ENCODE results near the gene C1orf174. TPM values are rescaled to one million over a fixed set of nuclear protein-coding genes. Genes with fewer than 3 reads are reported as not detected.

The C1orf174 gene
- total RNA-seq, 1 donor from 2014 or later = 25.8 TPM

GRCh38 chr1:3850857-3851256, 49.2 kb downstream of the C1orf174 start:
- DNase-seq (ENCODE audit: low spot score in 2 of 2, unreplicated experiment in 2 of 2) = no peak
- peaks cover 6% of the 10 kb centered on the region for H3K4me1 Mint-ChIP-seq
- no peak overlapping the region for H3K4me3 Mint-ChIP-seq
- no peak for TF ChIP-seq CTCF (IDR thresholded peaks at IDR 0.05; ENCODE audit: unreplicated experiment)
- no peaks in the 10 kb centered on the region for H3K27me3 Mint-ChIP-seq (ENCODE audit: low read depth)
- H3K27ac Mint-ChIP-seq = no peak overlapping the region
- peaks cover 16% of the 10 kb centered on the region for H3K36me3 Mint-ChIP-seq
- H3K9me3 Mint-ChIP-seq = no peaks in the 10 kb centered on the region

GRCh38 chr1:3847081-3847480, 53.0 kb downstream of the C1orf174 start:
- Mint-ChIP-seq H3K4me1 (no peaks in the 10 kb centered on the region), H3K27me3 (ENCODE audit: low read depth) (no peaks in the 10 kb centered on the region), H3K36me3 (peaks cover 27% of the 10 kb centered on the region), H3K4me3 (no peak overlapping the region), H3K9me3 (no peaks in the 10 kb centered on the region), H3K27ac (no peak overlapping the region)
- no peak for DNase-seq (ENCODE audit: low spot score in 2 of 2, unreplicated experiment in 2 of 2)
- TF ChIP-seq CTCF (IDR thresholded peaks at IDR 0.05; ENCODE audit: unreplicated experiment) = no peak

GRCh38 chr1:3846541-3846940, 53.5 kb downstream of the C1orf174 start:
- no peak overlapping the region for H3K27ac Mint-ChIP-seq
- H3K4me1 Mint-ChIP-seq = no peaks in the 10 kb centered on the region
- H3K36me3 Mint-ChIP-seq = peaks cover 30% of the 10 kb centered on the region

GRCh38 chr1:3842912-3843311, 57.2 kb downstream of the C1orf174 start:
- H3K9me3 Mint-ChIP-seq = no peaks in the 10 kb centered on the region
- no peak overlapping the region for H3K4me3 Mint-ChIP-seq
- TF ChIP-seq CTCF (IDR thresholded peaks at IDR 0.05; ENCODE audit: unreplicated experiment) = no peak
- H3K27me3 Mint-ChIP-seq (ENCODE audit: low read depth) = no peaks in the 10 kb centered on the region
- H3K4me1 Mint-ChIP-seq = no peaks in the 10 kb centered on the region
- DNase-seq (ENCODE audit: low spot score in 2 of 2, unreplicated experiment in 2 of 2) = no peak
- no peak overlapping the region for H3K27ac Mint-ChIP-seq
- peaks cover 44% of the 10 kb centered on the region for H3K36me3 Mint-ChIP-seq

More at GRCh38 chr1:3846541-3846940, 53.5 kb downstream of the C1orf174 start:
- H3K27me3 Mint-ChIP-seq (ENCODE audit: low read depth) = no peaks in the 10 kb centered on the region
- no peaks in the 10 kb centered on the region for H3K9me3 Mint-ChIP-seq
- no peak for TF ChIP-seq CTCF (IDR thresholded peaks at IDR 0.05; ENCODE audit: unreplicated experiment)
- no peak for DNase-seq (ENCODE audit: low spot score in 2 of 2, unreplicated experiment in 2 of 2)
- no peak overlapping the region for H3K4me3 Mint-ChIP-seq

- Mint-ChIP-seq H3K36me3 (peaks cover 51% of the 10 kb centered on the region), H3K27ac (no peak overlapping the region), H3K4me3 (no peak overlapping the region), H3K27me3 (ENCODE audit: low read depth) (no peaks in the 10 kb centered on the region), H3K9me3 (peaks cover 6% of the 10 kb centered on the region), H3K4me1 (no peaks in the 10 kb centered on the region)
- TF ChIP-seq CTCF (IDR thresholded peaks at IDR 0.05; ENCODE audit: unreplicated experiment) = no peak
- no peak for DNase-seq (ENCODE audit: low spot score in 2 of 2, unreplicated experiment in 2 of 2)
These were observed 58.6 kb downstream of the C1orf174 start for GRCh38 chr1:3841491-3841890.

Other genes with a start within 250 kb of the C1orf174 start
- 1.0 to 1.4 TPM (median 1.2 TPM) in 3 replicates for gene TP73, start 247.8 kb downstream of the C1orf174 start, total RNA-seq
- gene CCDC27, start 147.8 kb downstream of the C1orf174 start, total RNA-seq = not detected in 3 replicates
- 10.1 to 12.1 TPM (median 11.6 TPM) in 3 replicates for gene SMIM1, start 127.5 kb downstream of the C1orf174 start, total RNA-seq
- 55.4 to 61.9 TPM (median 55.9 TPM) in 3 replicates for gene LRRC47, start 103.8 kb downstream of the C1orf174 start, total RNA-seq
- 32.2 to 37.0 TPM (median 35.2 TPM) in 3 replicates for gene CEP104, start 43.1 kb downstream of the C1orf174 start, total RNA-seq
- gene DFFB, start 42.8 kb downstream of the C1orf174 start, total RNA-seq = 10.7 to 11.0 TPM (median 10.9 TPM) in 3 replicates